Measurements from ENCODE around the gene WNT9B. TPM values are rescaled to one million over a fixed set of nuclear protein-coding genes. Genes with fewer than 3 reads are reported as not detected.

The WNT9B gene
- total RNA-seq, 1 experiment from 2014 or later, result not detected

- BruUV-seq (replicated peaks), result no TSS peak
- no peak for DNase-seq (ENCODE audit: low spot score)
- no peaks in the 10 kb centered on the region for H3K9me3 ChIP-seq (ENCODE audit: low read depth, low read length, poor library complexity, severe bottlenecking)
- H3K4me3 ChIP-seq (ENCODE audit: low read depth, low read length, poor library complexity, severe bottlenecking), result no peak overlapping the region
- no peaks in the 10 kb centered on the region for H3K27me3 ChIP-seq (replicated peaks; ENCODE audit: insufficient read depth, low read depth, low read length, poor library complexity)
- no peaks in the 10 kb centered on the region for H3K4me1 ChIP-seq (ENCODE audit: insufficient read depth, low read length, poor library complexity, severe bottlenecking)
- ChIA-PET POLR2A (ENCODE audit: low non-redundant PET) (no interaction called here), CTCF (no interaction called here)
- intact Hi-C loops (cut with micrococcal nuclease; ENCODE audit: unreplicated experiment), result no loop called here
- no peaks in the 10 kb centered on the region for H3K36me3 ChIP-seq (ENCODE audit: insufficient read depth, low read length, poor library complexity, severe bottlenecking)
- TF ChIP-seq CTCF (conservative IDR thresholded peaks at IDR 0.05; ENCODE audit: low read depth, low read length), result no peak
- no peak for TF ChIP-seq EZH2 (IDR thresholded peaks at IDR 0.05; ENCODE audit: borderline replicate concordance, low read depth, low read length, poor library complexity, severe bottlenecking)
- H3K27ac ChIP-seq (ENCODE audit: low read depth, low read length, poor library complexity, severe bottlenecking), result no peak overlapping the region
Observed at GRCh38 chr17:46877466-46877865, 26.1 kb downstream of the WNT9B start.

GRCh38 chr17:46878055-46878454, 26.7 kb downstream of the WNT9B start:
- no peak overlapping the region for H3K27ac ChIP-seq (ENCODE audit: low read depth, low read length, poor library complexity, severe bottlenecking)
- intact Hi-C loops (cut with micrococcal nuclease; ENCODE audit: unreplicated experiment), result no loop called here
- no peaks in the 10 kb centered on the region for H3K27me3 ChIP-seq (replicated peaks; ENCODE audit: insufficient read depth, low read depth, low read length, poor library complexity)
- H3K4me3 ChIP-seq (ENCODE audit: low read depth, low read length, poor library complexity, severe bottlenecking), result no peak overlapping the region
- no peak for TF ChIP-seq CTCF (conservative IDR thresholded peaks at IDR 0.05; ENCODE audit: low read depth, low read length)
- no peak for TF ChIP-seq EZH2 (IDR thresholded peaks at IDR 0.05; ENCODE audit: borderline replicate concordance, low read depth, low read length, poor library complexity, severe bottlenecking)
- ChIA-PET POLR2A (ENCODE audit: low non-redundant PET) (no interaction called here), CTCF (no interaction called here)
- H3K4me1 ChIP-seq (ENCODE audit: insufficient read depth, low read length, poor library complexity, severe bottlenecking), result no peaks in the 10 kb centered on the region
- H3K36me3 ChIP-seq (ENCODE audit: insufficient read depth, low read length, poor library complexity, severe bottlenecking), result no peaks in the 10 kb centered on the region
- DNase-seq (ENCODE audit: low spot score), result no peak
- BruUV-seq (replicated peaks), result no TSS peak
- no peaks in the 10 kb centered on the region for H3K9me3 ChIP-seq (ENCODE audit: low read depth, low read length, poor library complexity, severe bottlenecking)

GRCh38 chr17:46879101-46879500, 27.7 kb downstream of the WNT9B start:
- H3K4me3 ChIP-seq (ENCODE audit: low read depth, low read length, poor library complexity, severe bottlenecking), result no peak overlapping the region
- H3K36me3 ChIP-seq (ENCODE audit: insufficient read depth, low read length, poor library complexity, severe bottlenecking), result no peaks in the 10 kb centered on the region
- no peak overlapping the region for H3K27ac ChIP-seq (ENCODE audit: low read depth, low read length, poor library complexity, severe bottlenecking)
- ChIA-PET POLR2A (ENCODE audit: low non-redundant PET) (no interaction called here), CTCF (no interaction called here)
- H3K27me3 ChIP-seq (replicated peaks; ENCODE audit: insufficient read depth, low read depth, low read length, poor library complexity), result no peaks in the 10 kb centered on the region
- no peaks in the 10 kb centered on the region for H3K4me1 ChIP-seq (ENCODE audit: insufficient read depth, low read length, poor library complexity, severe bottlenecking)
- intact Hi-C loops (cut with micrococcal nuclease; ENCODE audit: unreplicated experiment), result no loop called here
- TF ChIP-seq CTCF (conservative IDR thresholded peaks at IDR 0.05; ENCODE audit: low read depth, low read length) (no peak), EZH2 (IDR thresholded peaks at IDR 0.05; ENCODE audit: borderline replicate concordance, low read depth, low read length, poor library complexity, severe bottlenecking) (no peak)
- H3K9me3 ChIP-seq (ENCODE audit: low read depth, low read length, poor library complexity, severe bottlenecking), result no peaks in the 10 kb centered on the region
- DNase-seq (ENCODE audit: low spot score), result no peak
- no TSS peak for BruUV-seq (replicated peaks)

Data from A673 (cell line).